NOMO-1 (cell line): ENCODE data around the gene SESN1.
A peak's percentile ranks its signal among the peaks of the same experiment; 100 is the strongest.
"Not testable (repeated sequence)": the region's sequence is repeated elsewhere in the genome, so short reads cannot be mapped to it uniquely, and the experiment has no call there.

Source experiments
- DNase-seq, 2 experiments: peaks; one replicate each; lab custom pipeline; 2025; ENCODE audit not compliant: unreplicated experiment in 2 of 2; lab: John Stamatoyannopoulos, UW

The SESN1 gene

DNA sequence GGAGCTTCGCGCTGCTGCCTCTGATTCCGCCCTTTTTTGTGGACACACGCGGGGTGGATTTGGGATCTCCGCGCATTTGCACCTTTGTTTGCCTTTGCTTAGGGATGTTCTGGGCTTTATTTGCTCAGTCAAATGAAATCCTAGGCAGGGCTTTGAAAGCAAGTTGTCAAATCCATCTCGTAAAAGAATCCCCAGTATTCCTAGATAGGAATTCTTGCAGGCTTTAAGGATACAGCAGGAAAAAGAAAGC, 1.1 kb upstream of the SESN1 start:
- no peak for DNase-seq

DNA sequence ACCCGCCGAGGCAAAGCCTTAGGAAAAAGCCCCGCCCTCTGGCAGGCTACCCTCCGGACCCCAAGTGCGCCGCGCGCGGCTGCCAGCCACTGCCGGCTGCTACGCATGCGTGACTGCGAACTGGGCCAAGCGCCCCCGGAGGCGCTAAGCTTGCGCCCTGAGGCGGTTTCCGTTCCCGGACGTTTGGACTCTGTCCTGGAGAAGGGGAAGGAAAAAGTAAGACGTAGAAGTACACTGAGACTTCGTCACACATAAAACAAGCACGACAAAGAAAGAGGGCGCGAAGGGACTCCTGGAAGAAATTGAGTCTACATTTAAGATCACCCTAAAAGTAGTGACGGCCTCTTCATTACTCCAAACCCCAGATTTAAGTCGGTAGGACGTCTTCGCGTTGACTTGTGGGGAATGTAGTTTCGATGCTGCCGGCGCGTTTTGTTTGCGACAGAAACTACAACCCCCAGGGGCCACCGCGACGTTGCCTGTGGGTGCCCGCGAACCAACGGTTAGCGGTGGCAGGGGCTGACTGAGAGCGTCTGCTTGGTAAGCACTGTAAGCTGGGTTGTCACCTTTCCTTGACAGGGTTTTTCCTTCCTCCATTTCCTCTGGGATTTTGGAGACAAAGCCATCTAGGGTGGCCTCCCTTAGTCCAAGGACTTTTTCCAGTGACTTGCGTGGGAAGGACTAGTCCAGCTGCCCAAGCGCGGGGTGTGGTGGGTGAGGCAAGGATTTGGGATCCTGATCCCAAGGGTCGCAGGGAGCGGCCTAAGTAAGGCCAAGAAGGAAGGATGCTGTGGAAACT, 589 bp upstream of the SESN1 start, which contains the start of gene CEP57L1:
CEP57L1 (plus strand) TSS at position 472 of the 799 bp plus-strand sequence. CDS start 49,715 bp downstream, outside the sequence.
- DNase-seq = peak; percentile 92 to 96

DNA sequence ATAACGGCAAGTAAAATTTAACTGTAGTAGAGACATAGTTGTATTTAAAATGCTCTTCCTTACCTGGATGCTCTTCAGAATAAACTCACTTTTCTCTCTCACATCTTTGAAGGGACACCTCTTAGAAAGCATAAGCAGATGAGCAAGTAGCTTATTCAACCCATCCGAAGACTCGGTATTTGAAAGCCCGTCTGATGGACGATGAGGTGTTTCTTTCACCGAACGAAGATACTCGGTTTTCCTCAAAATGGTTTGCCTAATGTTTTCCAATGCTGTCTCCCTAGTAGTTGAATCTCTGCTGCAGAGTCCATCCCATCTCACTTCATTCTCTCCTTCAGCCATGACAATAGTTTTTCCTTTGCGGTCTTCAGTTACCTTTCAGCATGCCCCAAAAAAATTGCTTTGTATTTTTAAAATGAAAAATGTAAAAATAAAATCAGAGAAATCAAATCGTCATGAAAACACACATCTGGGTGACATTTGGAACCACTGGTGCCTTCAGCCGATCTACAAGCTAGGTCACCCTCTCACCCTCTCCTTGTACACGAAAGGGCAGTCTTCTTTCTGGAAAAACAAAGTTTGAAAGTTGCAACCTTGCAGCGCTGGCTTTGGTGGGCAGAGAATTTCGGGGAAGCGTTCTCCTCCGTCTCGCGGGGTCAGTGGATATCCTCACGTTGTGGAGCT, 772 bp downstream of the SESN1 start:
- no peak for DNase-seq

DNA sequence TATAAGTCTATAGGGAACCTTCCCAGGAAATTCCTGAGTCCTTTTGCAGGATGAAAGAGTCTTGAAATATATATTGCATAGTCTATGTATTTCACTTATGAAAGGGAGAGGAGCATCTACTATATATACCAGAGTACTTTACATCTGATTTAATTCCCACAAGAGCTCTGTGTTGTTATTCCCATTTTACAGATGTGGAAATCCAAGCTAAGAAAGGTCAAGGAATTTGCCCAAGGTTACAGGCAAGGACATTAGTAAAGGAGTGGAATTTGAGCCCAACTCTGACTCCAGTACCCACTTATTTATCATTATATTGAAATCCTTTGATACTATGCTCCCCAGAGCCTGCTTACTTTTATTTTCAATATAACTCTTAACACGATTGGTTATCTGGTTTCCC, 2.6 kb downstream of the SESN1 start:
- no peak for DNase-seq

DNA sequence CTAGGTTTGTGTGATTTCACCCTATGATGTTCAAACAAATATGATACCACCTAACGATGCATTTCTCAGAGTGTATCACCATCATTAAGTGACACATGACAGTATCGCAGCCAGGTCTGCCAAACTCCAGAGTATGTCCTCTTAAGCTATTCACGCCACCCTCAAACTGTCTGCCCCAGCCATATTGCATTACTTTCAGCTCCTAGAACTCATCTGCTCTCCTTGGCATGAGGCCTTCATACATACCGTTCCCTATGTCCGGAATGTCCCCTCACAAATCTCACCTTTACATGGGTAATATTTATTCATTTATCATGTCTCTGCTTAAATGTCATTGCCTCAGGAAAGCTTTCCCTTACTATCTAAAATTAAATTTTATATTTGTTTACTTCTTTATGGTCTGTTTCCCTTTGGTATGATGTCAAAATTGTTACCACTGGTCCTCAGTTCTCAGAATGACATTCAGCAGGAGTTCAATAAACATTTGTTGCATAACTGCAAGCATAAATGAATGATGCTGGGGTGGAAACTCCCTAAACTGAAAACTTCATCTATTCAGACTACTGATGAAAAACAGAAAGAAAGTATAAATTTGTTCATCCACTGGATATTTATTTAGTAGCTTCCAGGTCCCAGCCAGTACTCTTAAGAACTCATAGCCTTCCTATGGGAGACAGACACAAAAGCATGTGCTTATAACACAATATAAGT, 3.2 kb downstream of the SESN1 start:
- no peak for DNase-seq

DNA sequence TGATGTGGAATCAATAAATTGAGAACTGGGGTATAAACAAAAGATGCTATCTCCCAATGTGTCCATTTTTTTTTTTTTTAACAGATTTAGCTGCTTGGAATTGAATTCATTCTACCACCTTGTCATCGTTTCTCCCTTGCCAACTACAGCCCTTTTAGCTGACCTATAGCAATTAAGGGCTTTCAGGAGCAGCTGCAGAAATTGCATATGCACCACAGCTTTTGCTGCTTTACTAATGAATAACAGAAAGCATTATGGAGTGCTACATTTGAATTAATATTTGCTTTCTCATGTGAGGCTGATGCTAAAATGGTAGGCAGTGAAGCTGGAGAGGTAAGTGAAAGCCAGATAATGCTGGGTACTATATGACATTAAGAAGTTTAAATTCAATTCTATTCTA, 5.7 kb downstream of the SESN1 start:
- DNase-seq = no peak

GRCh38 chr6:109087661-109088264, 6.9 kb downstream of the SESN1 start:
- DNase-seq = no peak

DNA sequence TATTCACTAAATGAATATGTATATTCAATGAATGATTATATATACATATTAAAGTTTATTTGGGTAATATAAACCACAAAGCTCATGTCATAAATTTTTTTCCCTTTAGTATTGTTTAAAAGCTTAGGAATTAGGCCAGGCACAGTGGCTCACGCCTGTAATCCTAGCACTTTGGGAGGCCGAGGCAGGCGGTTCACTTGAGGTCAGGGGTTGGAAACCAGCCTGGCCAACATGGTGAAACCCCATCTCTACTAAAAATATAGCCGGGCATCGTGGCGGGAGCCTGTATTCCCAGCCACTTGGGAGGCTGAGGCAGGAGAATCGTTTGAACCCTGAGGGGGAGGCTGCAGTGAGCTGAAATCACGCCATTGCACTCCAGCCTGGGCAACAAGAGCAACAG, 10.5 kb downstream of the SESN1 start:
- DNase-seq = not testable (repeated sequence)

- DNase-seq = no peak
These were observed 11.0 kb downstream of the SESN1 start for GRCh38 chr6:109083657-109084056.

DNA sequence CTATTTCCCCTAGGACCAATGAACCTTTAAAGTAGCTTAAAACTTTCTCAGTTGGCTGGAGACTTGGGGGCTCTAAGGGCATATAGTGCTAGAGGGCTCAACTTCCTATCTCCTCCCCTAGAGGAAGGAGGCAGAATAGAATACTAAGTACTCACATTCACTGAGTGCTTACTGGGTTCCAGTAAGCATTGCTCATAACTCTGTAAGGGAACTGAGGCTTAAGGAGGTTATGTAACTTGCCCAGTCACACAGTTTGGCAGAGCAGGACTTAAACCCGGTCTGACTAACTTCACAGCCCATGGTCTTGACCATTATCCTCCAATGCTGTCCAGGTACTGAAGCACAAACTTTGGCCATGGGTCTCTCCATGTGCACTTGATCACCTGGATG, 12.5 kb downstream of the SESN1 start:
- DNase-seq = peak; percentile 19 to 38

DNA sequence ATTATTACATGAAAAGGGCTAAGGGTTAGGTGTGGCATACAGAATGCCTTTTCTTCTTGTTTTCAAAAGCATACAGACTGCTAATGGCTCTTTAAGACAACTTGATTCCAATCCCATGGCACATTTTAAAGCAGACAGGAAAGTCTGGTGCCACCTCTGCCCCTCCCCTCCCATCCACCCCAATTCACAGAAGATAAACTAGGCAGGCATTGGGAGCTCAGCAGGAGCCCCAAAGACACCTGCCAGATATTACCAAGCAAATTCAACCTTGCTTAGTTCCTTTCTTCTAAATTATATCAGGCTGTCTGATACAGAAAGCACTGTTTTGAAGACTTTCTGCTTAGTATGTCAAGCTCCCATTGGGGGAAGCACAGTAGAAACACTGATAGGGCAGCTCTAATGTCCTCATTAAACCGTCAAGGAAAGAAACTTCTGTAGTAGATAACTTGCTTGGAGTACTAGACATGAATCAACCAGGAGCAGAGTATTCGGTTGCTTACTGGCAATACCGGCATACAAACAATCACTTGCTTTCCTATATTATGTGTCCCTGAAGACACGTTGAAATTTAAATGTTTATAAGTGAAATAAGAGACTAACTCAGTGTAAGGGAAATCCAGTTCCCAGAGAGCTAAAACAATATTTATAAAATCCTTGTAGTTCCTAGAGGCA, 13.0 kb downstream of the SESN1 start:
- no peak for DNase-seq

DNA sequence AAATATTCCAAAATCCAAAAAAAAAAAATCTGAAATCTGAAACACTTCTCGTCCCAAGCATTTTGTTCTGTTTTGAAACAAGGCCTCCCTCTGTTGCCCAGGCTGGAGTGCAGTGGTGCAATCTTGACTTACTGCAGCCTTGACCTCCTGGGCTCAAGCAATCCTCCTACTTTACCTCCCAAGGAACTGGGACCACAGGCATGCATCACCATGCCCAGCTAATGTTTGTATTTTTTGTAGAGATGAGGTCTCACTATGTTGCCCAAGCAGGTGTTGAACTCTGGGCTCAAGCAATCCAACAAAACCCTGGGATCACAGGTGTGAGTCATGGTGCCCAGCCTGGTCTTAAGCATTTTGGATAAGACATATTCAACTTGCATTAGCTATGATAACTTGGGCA, 13.6 kb downstream of the SESN1 start:
- no peak for DNase-seq

GRCh38 chr6:109079981-109080380, 14.7 kb downstream of the SESN1 start:
- DNase-seq = peak; percentile 84 to 87

GRCh38 chr6:109076377-109076776, 18.3 kb downstream of the SESN1 start:
- peak in 1 of 2 experiments; percentile 42 for DNase-seq

DNA sequence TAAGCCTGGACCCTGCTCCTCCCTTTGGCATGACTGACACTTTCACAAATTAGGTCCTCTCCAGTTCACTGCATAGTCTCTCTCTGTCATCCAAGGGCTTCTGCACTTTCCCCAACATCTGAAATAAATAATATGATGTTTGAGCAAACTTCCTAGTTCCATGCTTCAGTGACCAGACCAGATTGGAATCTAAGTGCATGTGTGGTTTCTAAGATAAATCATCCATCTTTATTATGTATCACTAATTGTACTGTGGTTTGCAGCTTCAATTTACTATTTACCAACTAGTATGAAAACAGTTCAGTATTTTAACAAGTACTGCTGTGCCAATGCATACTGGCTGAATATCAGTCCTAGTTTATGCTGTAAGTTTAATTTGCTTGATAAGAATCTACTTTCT, 18.7 kb downstream of the SESN1 start:
- DNase-seq = no peak

DNA sequence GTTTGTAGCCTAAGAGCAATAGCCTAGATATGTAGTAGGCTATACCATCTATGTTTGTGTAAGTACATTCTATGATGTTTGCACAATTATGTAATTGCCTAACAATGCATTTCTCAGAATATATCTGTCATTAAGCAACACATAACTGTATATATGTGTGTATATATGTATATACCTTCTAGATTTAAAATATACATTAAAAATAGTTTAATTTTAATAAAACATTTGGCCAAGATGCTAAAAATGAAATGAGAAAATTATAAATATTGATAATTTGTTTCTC, 20.6 kb downstream of the SESN1 start:
- peak in 1 of 2 experiments; percentile 36 for DNase-seq

DNA sequence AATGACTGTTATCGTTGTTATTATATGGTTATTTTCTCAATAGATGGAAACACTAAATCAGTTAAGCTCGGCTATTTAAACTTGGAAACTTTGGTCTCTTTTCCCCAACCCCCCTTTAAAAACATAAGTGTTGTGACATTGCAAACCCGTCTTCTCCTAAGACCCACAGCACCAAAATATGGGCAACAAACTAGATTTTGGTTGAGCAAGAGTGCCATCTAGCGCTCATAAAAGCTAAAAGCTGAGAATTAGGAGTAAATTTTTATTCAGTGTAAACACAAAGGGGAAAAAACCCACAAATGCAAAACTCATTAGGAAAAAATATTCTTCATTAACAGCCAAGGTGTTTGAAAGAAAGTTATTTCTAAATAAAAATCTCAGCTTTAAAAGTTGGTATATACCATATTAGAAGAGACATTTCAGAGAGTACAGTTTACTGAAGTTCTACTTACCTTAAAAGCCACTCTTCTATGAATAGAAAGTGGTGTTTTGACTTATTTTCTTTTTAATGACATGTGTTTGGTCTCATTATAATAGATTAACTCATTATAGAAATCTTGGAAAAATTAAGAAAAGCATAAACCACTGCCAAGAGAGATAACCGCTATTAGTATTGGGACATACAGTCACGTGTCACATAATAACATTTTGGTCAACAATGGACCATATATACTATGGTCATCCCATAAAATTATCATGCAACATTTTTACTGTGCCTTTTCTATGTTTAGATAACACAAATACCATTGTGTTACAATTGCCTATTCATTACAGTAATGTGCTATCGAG, 21.1 kb downstream of the SESN1 start:
- DNase-seq = peak; percentile 58 to 74

DNA sequence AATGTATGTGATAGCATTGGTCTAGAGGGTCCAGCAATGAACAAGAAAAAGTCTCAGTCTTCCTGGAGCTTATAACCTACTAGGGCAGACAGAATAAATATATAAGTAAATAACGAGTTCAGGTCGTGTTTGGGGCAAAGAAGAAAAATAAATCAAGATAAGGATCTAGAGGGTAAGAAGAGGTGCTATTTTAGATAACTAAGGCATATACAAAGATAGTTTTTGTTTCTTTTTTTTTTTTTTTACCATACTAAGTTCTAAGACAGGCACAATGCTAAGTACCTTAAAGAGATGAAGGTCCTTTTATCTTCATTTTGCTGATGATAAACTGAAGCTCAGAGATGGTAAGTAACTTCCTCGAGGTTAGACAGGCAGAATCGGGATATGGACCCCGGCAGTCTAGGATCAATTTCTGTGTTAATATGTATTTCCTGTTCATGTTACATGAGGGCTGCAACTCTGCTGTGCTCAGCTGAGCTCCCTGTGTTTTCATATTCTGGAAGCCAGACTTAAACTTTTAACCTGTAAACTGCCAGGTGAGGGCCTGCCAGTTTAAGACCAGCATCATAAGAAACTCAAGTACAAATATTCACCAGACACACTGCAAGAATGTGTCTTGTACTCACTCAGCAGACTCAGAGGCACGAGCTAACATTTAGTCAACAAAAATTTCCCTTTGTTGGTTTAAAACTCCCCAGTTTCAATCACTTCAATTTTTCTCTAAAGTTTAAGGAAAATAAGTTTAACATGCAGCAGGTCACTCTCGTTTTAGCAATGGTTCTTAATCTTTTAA, 23.3 kb downstream of the SESN1 start:
- no peak for DNase-seq

- peak; percentile 20 to 62 for DNase-seq
These were observed 24.9 kb downstream of the SESN1 start for GRCh38 chr6:109069746-109070145.
